A549 (cell line): Measurements from ENCODE around the gene ENPP4. TPM values are rescaled to one million over a fixed set of nuclear protein-coding genes. Genes with fewer than 3 reads are reported as not detected.

Source experiments
- ATAC-seq, 2 experiments: fragments of 200-7000 bp in 1 of 2; fragments of >200 bp in 1 of 2; cut with Nextera tagmentation in 1 of 2; cut with Tn5 transposase in 1 of 2; 3 replicates each; pipeline versions ENCODE4 v1.8.0 to v1.9.1; 2018 to 2020; ENCODE audit warnings: mild to moderate bottlenecking in 1 of 2, moderate library complexity in 1 of 2
- CTCF ChIA-PET: fragments of 300-600 bp; sonication (Branson Sonifier 250); formaldehyde crosslinking; extraction: SDS; loops from one replicate; lab custom pipeline; 2021; ENCODE audit warnings: antibody characterized with exemption, inconsistent platforms; lab: Yijun Ruan, JAX
- POLR2A ChIA-PET: fragments of 350-600 bp; formaldehyde crosslinking; extraction: SDS; loops from one replicate; lab custom pipeline; 2021; ENCODE audit warnings: antibody characterized with exemption, inconsistent platforms; lab: Yijun Ruan, JAX
- DNase-seq, 2 experiments: peaks; one replicate each; pipeline versions ENCODE4 v3.0.0 to v3.0.0-alpha.2; 2011 to 2016; ENCODE audit warnings: low read depth in 1 of 2, low spot score in 1 of 2
- FAIRE-seq: peaks from 2 replicates; lab custom pipeline; 2011; peaks lifted over from hg19 to GRCh38; lab: Jason Lieb, UNC
- H3K27ac ChIP-seq, 2 experiments: fragments of >200 bp; sonication (Bioruptor Twin); formaldehyde crosslinking; 3 replicates each; pipeline ENCODE4 v1.5.1; 2016 to 2017
- H3K4me1 ChIP-seq: fragments of >200 bp; sonication (Bioruptor Twin); formaldehyde crosslinking; 3 replicates; pipeline ENCODE4 v1.6.1; 2016
- H3K4me2 ChIP-seq: fragments of >200 bp; sonication (Bioruptor Twin); formaldehyde crosslinking; 3 replicates; pipeline ENCODE4 v1.6.1; 2016
- H3K4me3 ChIP-seq: fragments of >200 bp; sonication (Bioruptor Twin); formaldehyde crosslinking; 3 replicates; pipeline ENCODE4 v1.5.1; 2016
- H3K9me3 ChIP-seq: fragments of >200 bp; sonication (Bioruptor Twin); formaldehyde crosslinking; 3 replicates; pipeline ENCODE4 v1.6.1; 2016
- BCL3 ChIP-seq: fragments of >200 bp; sonication (Bioruptor Twin); formaldehyde crosslinking; IDR thresholded peaks from 3 replicates; pipeline ENCODE4 v1.6.1; 2016
- CBX2 ChIP-seq: fragments of 200-600 bp; sonication (generic); IDR thresholded peaks from 2 replicates; pipeline ENCODE4 v1.6.1; 2016; ENCODE audit warnings: low read depth, mild to moderate bottlenecking, borderline replicate concordance
- CBX8 ChIP-seq: fragments of 200-600 bp; sonication (generic); IDR thresholded peaks from 2 replicates; pipeline ENCODE4 v1.6.1; 2016
- CHD2 ChIP-seq: fragments of 150-350 bp; IDR thresholded peaks from 2 replicates; pipeline ENCODE4 v1.6.1; 2014; ENCODE audit warnings: low read length; ENCODE audit not compliant: partially characterized antibody
- EHMT2 ChIP-seq: fragments of 200-600 bp; sonication (generic); IDR thresholded peaks from 2 replicates; pipeline ENCODE4 v1.6.1; 2016; ENCODE audit warnings: antibody characterized with exemption, low read depth, mild to moderate bottlenecking, moderate library complexity
- EP300 ChIP-seq, 2 experiments: fragments of >200 bp; sonication (Bioruptor Twin); formaldehyde crosslinking; IDR thresholded peaks; 2 replicates in 1 of 2; 3 replicates in 1 of 2; pipeline ENCODE4 v1.6.1; 2016 to 2017
- FOSB ChIP-seq: fragments of 250-450 bp; sonication (Bioruptor Pico); IDR thresholded peaks from 2 replicates; pipeline ENCODE4 v1.5.0; 2020; ENCODE audit warnings: mild to moderate bottlenecking, moderate library complexity
- FOXS1 ChIP-seq: fragments of 250-450 bp; sonication (Bioruptor Pico); IDR thresholded peaks from 2 replicates; pipeline ENCODE4 v1.5.0; 2020; ENCODE audit warnings: mild to moderate bottlenecking, moderate library complexity
- GATA3 ChIP-seq: IDR thresholded peaks from 2 replicates; pipeline ENCODE4 v1.6.1; 2012; ENCODE audit warnings: borderline replicate concordance
- HDAC2 ChIP-seq: fragments of 200-600 bp; sonication (generic); IDR thresholded peaks from 2 replicates; pipeline ENCODE4 v1.6.1; 2016
- HES2 ChIP-seq: fragments of >200 bp; sonication (Bioruptor Twin); formaldehyde crosslinking; IDR thresholded peaks from 2 replicates; pipeline ENCODE4 v1.6.1; 2016
- HEYL ChIP-seq: fragments of 250-450 bp; sonication (Bioruptor Pico); IDR thresholded peaks from 2 replicates; pipeline ENCODE4 v1.8.0; 2021; ENCODE audit warnings: mild to moderate bottlenecking, moderate library complexity
- HMGXB4 ChIP-seq: fragments of 250-450 bp; sonication (Bioruptor Pico); IDR thresholded peaks from 2 replicates; pipeline ENCODE4 v1.5.0; 2021; ENCODE audit warnings: mild to moderate bottlenecking, moderate library complexity, borderline replicate concordance
- HOXB5 ChIP-seq: fragments of 250-450 bp; sonication (Bioruptor Pico); IDR thresholded peaks from 2 replicates; pipeline ENCODE4 v1.5.0; 2020; ENCODE audit warnings: mild to moderate bottlenecking, moderate library complexity
- MAFK ChIP-seq: fragments of 450-650 bp; IDR thresholded peaks from 2 replicates; pipeline ENCODE4 v1.6.1; 2014; ENCODE audit not compliant: partially characterized antibody
- MYC ChIP-seq: IDR thresholded peaks from 2 replicates; pipeline ENCODE4 v1.6.1; 2012; ENCODE audit warnings: mild to moderate bottlenecking, inconsistent platforms, low read length, improper control_type of control experiment, borderline replicate concordance
- NPAS2 ChIP-seq: fragments of 250-450 bp; sonication (Bioruptor Pico); IDR thresholded peaks from 2 replicates; pipeline ENCODE4 v1.8.0; 2022; ENCODE audit warnings: mild to moderate bottlenecking, moderate library complexity, borderline replicate concordance
- PHF8 ChIP-seq: fragments of 200-600 bp; sonication (generic); IDR thresholded peaks from 2 replicates; pipeline ENCODE4 v1.6.1; 2016; ENCODE audit warnings: low read depth, mild to moderate bottlenecking, antibody characterized with exemption, moderate library complexity, borderline replicate concordance
- POLR2A ChIP-seq: IDR thresholded peaks from 2 replicates; pipeline ENCODE4 v1.6.1; 2012; ENCODE audit warnings: mild to moderate bottlenecking, low read length
- RCOR1 ChIP-seq: fragments of 150-350 bp; IDR thresholded peaks from 2 replicates; pipeline ENCODE4 v1.6.1; 2014; ENCODE audit warnings: antibody characterized with exemption, low read length, low read depth
- RNF2 ChIP-seq: fragments of 200-600 bp; sonication (generic); IDR thresholded peaks from 2 replicates; pipeline ENCODE4 v1.6.1; 2016; ENCODE audit warnings: low read depth, mild to moderate bottlenecking, antibody characterized with exemption, moderate library complexity, borderline replicate concordance
- SMC3 ChIP-seq: fragments of >200 bp; sonication (Bioruptor Twin); formaldehyde crosslinking; IDR thresholded peaks from 3 replicates; pipeline ENCODE4 v1.6.1; 2018; ENCODE audit warnings: inconsistent platforms
- SREBF2 ChIP-seq: fragments of 450-650 bp; IDR thresholded peaks from 2 replicates; pipeline ENCODE4 v1.6.1; 2014; ENCODE audit warnings: mild to moderate bottlenecking, moderate library complexity
- TP53 ChIP-seq: fragments of 250-450 bp; sonication (Bioruptor Pico); IDR thresholded peaks from 2 replicates; pipeline ENCODE4 v1.5.0; 2021; ENCODE audit warnings: mild to moderate bottlenecking, moderate library complexity
- USF2 ChIP-seq: fragments of 450-650 bp; IDR thresholded peaks from 2 replicates; pipeline ENCODE4 v1.6.1; 2014; ENCODE audit warnings: antibody characterized with exemption
- ZFP36 ChIP-seq: fragments of 450-650 bp; IDR thresholded peaks from 2 replicates; pipeline ENCODE4 v1.6.1; 2014; ENCODE audit warnings: borderline replicate concordance; ENCODE audit not compliant: partially characterized antibody
- ZSCAN20 ChIP-seq: fragments of 250-450 bp; sonication (Bioruptor Pico); IDR thresholded peaks from 2 replicates; pipeline ENCODE4 v1.8.0; 2022; ENCODE audit warnings: mild to moderate bottlenecking, moderate library complexity
- WGBS: methylation state at CpG from one replicate; pipeline ENCODE4 v1.1.6; 2017; ENCODE audit errors: missing lambda C conversion rate; 5-methylcytosine and 5-hydroxymethylcytosine counted together
- polyA plus RNA-seq, 4 experiments: library from polyadenylated mRNA; depleted of rRNA in 3 of 4; stranded (reverse); fragments of >200 nt; fragmentation: RNase III in 1 of 4; extraction: RNeasy Plus Mini Kit Qiagen cat#74134 plus additional on column Dnase treatment in 1 of 4; gene quantifications; 2 replicates in 3 of 4; 3 replicates in 1 of 4; pipeline ENCODE4 v1.2.3, GENCODE V29; 2011 to 2017
- TF ChIP-seq, protein P1 (sequence below): IDR thresholded peaks from 2 replicates; pipeline ENCODE4 v1.6.1; 2012; ENCODE audit warnings: low read depth, borderline replicate concordance
- TF ChIP-seq, protein P2 (sequence below): IDR thresholded peaks from 2 replicates; pipeline ENCODE4 v1.6.1; 2012

ENPP4 gene
- polyA plus RNA-seq, 2 of the 4 experiments (the other 2 are of a cell fraction) = 0.65 to 1.0 TPM

- TF ChIP-seq TP53 (CRISPR knock-in tag) (no peak), RNF2 (no peak), CHD2 (no peak), ZSCAN20 (CRISPR knock-in tag) (no peak)
- TF ChIP-seq, protein P1, sequence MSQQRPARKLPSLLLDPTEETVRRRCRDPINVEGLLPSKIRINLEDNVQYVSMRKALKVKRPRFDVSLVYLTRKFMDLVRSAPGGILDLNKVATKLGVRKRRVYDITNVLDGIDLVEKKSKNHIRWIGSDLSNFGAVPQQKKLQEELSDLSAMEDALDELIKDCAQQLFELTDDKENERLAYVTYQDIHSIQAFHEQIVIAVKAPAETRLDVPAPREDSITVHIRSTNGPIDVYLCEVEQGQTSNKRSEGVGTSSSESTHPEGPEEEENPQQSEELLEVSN = no peak
Measured at GRCh38 chr6:46135176-46135575, 5.4 kb downstream of the ENPP4 start (continued).

DNA sequence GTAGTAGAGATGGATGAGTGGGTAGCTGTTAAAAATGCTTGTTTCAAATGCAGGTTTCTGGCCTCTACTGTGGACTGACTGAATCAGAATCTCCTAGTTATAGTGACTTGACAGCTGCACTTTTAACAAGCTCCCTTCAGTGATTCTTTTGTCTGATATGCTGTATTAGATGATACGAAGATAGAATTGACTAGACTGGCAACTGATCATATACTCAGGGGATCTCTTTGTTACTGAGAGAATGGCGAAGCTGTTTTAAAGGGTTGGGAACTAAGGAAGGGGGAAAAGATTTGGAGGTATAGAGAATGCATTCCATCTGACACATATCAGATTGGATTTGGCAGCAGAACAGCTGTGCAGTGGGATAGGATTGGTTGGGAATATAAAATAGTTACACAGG, 7.0 kb downstream of the ENPP4 start:
- TF ChIP-seq HOXB5 (CRISPR knock-in tag) (no peak), GATA3 (no peak), EP300 (IDR thresholded peaks at IDR 0.05) (no peak), CBX2 (no peak), SMC3 (no peak), HEYL (CRISPR knock-in tag) (no peak), HDAC2 (no peak)
- 9% methylated on average over 2 of the region's 2 CpGs for WGBS
- no peak for FAIRE-seq

GRCh38 chr6:46137387-46137786, 7.6 kb downstream of the ENPP4 start:
- Histone ChIP-seq H3K4me2 (no peak overlapping the region), H3K27ac (no peak overlapping the region), H3K9me3 (no peaks in the 10 kb centered on the region), H3K4me1 (no peaks in the 10 kb centered on the region), H3K4me3 (no peak overlapping the region)
- ATAC-seq (no peak), FAIRE-seq (no peak), DNase-seq (no peak)
- WGBS = 12% methylated on average over 2 of the region's 2 CpGs
- no peak for TF ChIP-seq HES2
- TF ChIP-seq SREBF2 = no peak
- no peak for TF ChIP-seq POLR2A
- TF ChIP-seq NPAS2 (CRISPR knock-in tag) = no peak
- TF ChIP-seq CBX2 = no peak
- no peak for TF ChIP-seq HEYL (CRISPR knock-in tag)
- TF ChIP-seq ZFP36 = no peak
- TF ChIP-seq CBX8 = no peak
- TF ChIP-seq PHF8 = no peak
- TF ChIP-seq EHMT2 = no peak
- TF ChIP-seq MAFK = no peak
- TF ChIP-seq USF2 = no peak
- TF ChIP-seq, protein P2, sequence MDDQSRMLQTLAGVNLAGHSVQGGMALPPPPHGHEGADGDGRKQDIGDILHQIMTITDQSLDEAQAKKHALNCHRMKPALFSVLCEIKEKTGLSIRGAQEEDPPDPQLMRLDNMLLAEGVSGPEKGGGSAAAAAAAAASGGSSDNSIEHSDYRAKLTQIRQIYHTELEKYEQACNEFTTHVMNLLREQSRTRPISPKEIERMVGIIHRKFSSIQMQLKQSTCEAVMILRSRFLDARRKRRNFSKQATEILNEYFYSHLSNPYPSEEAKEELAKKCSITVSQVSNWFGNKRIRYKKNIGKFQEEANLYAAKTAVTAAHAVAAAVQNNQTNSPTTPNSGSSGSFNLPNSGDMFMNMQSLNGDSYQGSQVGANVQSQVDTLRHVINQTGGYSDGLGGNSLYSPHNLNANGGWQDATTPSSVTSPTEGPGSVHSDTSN = no peak
- no peak for TF ChIP-seq FOSB
- TF ChIP-seq HDAC2 = no peak
- no peak for TF ChIP-seq FOXS1 (CRISPR knock-in tag)
- TF ChIP-seq RCOR1 = no peak
- TF ChIP-seq HMGXB4 (CRISPR knock-in tag) = no peak
- TF ChIP-seq BCL3 = no peak
- no peak for TF ChIP-seq MYC
- CTCF ChIA-PET = no interaction called here
- POLR2A ChIA-PET = no interaction called here

More for the DNA sequence above, 7.0 kb downstream of the ENPP4 start:
- no peak overlapping the region for H3K4me2 ChIP-seq
- ATAC-seq (no peak), DNase-seq (no peak)
- ChIA-PET POLR2A (no interaction called here), CTCF (no interaction called here)
- no peaks in the 10 kb centered on the region for H3K4me1 ChIP-seq
- no peak overlapping the region for H3K4me3 ChIP-seq
- no peaks in the 10 kb centered on the region for H3K9me3 ChIP-seq
- H3K27ac ChIP-seq = no peak overlapping the region
